ENCODE data around the gene TMEM212. TPM values are rescaled to one million over a fixed set of nuclear protein-coding genes. Genes with fewer than 3 reads are reported as not detected.
"Not testable (repeated sequence)": the region's sequence is repeated elsewhere in the genome, so short reads cannot be mapped to it uniquely, and the experiment has no call there.

The TMEM212 gene
- polyA plus RNA-seq, 1 experiment = not detected

DNA sequence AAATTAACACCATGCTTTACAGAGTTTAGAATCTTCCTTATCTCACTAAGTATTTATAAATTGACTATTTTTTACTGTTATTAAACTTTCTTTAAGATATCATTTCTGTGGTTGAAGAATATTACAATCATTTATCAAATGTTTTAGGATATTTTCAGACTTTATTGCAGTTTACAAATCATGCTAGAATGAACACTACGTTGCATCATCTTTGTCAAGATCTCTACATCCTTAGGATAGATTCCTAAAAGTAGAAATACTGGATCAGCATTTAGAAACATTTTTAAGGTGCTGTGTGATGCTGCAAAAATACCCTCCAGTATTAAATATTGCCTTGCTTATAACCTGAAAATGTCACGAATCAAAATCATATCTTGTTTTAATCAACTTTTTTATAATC, 30.3 kb upstream of the TMEM212 start:
- TF ChIP-seq, protein P1, sequence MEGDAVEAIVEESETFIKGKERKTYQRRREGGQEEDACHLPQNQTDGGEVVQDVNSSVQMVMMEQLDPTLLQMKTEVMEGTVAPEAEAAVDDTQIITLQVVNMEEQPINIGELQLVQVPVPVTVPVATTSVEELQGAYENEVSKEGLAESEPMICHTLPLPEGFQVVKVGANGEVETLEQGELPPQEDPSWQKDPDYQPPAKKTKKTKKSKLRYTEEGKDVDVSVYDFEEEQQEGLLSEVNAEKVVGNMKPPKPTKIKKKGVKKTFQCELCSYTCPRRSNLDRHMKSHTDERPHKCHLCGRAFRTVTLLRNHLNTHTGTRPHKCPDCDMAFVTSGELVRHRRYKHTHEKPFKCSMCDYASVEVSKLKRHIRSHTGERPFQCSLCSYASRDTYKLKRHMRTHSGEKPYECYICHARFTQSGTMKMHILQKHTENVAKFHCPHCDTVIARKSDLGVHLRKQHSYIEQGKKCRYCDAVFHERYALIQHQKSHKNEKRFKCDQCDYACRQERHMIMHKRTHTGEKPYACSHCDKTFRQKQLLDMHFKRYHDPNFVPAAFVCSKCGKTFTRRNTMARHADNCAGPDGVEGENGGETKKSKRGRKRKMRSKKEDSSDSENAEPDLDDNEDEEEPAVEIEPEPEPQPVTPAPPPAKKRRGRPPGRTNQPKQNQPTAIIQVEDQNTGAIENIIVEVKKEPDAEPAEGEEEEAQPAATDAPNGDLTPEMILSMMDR (IDR thresholded peaks at IDR 0.05; ENCODE audit: low read depth, low read length) = no peak
- POLR2A ChIA-PET = no interaction called here
- H3K27ac ChIP-seq (ENCODE audit: low read depth, low read length) = no peak overlapping the region
- DNase-seq (ENCODE audit: low read depth, low spot score) = no peak
- H3K9me3 ChIP-seq (ENCODE audit: control insufficient read depth, insufficient read depth, low read length) = no peaks in the 10 kb centered on the region
- H3K27me3 ChIP-seq (ENCODE audit: control insufficient read depth, insufficient read depth, low read length) = no peaks in the 10 kb centered on the region
- CTCF ChIA-PET = no interaction called here
- no peak overlapping the region for H3K4me3 ChIP-seq (ENCODE audit: low read depth, low read length)

- no peak overlapping the region for H3K4me3 ChIP-seq (ENCODE audit: low read depth, low read length)
- POLR2A ChIA-PET = no interaction called here
- no peak for DNase-seq (ENCODE audit: low read depth, low spot score)
- TF ChIP-seq, protein P1 (IDR thresholded peaks at IDR 0.05; ENCODE audit: low read depth, low read length) = no peak
- CTCF ChIA-PET = interaction anchor here (0.5 to 1.8 kb wide), 2 partner anchors 17 to 167 kb away, joined by 3 to 8 read pairs; no protein-coding TSS in a partner anchor
- no peak overlapping the region for H3K27ac ChIP-seq (ENCODE audit: low read depth, low read length)
- no peaks in the 10 kb centered on the region for H3K9me3 ChIP-seq (ENCODE audit: control insufficient read depth, insufficient read depth, low read length)
- no peaks in the 10 kb centered on the region for H3K27me3 ChIP-seq (ENCODE audit: control insufficient read depth, insufficient read depth, low read length)
These were observed 29.8 kb upstream of the TMEM212 start for GRCh38 chr3:171813278-171813896.

- CTCF ChIA-PET = interaction anchor here (0.5 to 1.8 kb wide), 2 partner anchors 16 to 167 kb away, joined by 3 to 8 read pairs; no protein-coding TSS in a partner anchor
These were observed 29.2 kb upstream of the TMEM212 start for GRCh38 chr3:171813897-171814460.

GRCh38 chr3:171814662-171815061, 28.5 kb upstream of the TMEM212 start:
- CTCF ChIA-PET = interaction anchor here (1.8 kb wide), 1 partner anchor 15 kb away, joined by 8 read pairs; no protein-coding TSS in a partner anchor
- DNase-seq (ENCODE audit: low read depth, low spot score); H3K27me3 ChIP-seq (ENCODE audit: control insufficient read depth, insufficient read depth, low read length); H3K9me3 ChIP-seq (ENCODE audit: control insufficient read depth, insufficient read depth, low read length); POLR2A ChIA-PET; H3K4me3 ChIP-seq (ENCODE audit: low read depth, low read length); H3K27ac ChIP-seq (ENCODE audit: low read depth, low read length): not testable (repeated sequence)

More at GRCh38 chr3:171813897-171814460, 29.2 kb upstream of the TMEM212 start:
- no peak for DNase-seq (ENCODE audit: low read depth, low spot score)
- TF ChIP-seq, protein P1 (IDR thresholded peaks at IDR 0.05; ENCODE audit: low read depth, low read length) = no peak
- no peak overlapping the region for H3K4me3 ChIP-seq (ENCODE audit: low read depth, low read length)
- H3K27ac ChIP-seq (ENCODE audit: low read depth, low read length) = no peak overlapping the region
- POLR2A ChIA-PET = interaction anchor here (0.7 kb wide), 1 partner anchor 405 kb away, joined by 3 read pairs; no protein-coding TSS in a partner anchor
- H3K9me3 ChIP-seq (ENCODE audit: control insufficient read depth, insufficient read depth, low read length) = no peaks in the 10 kb centered on the region
- H3K27me3 ChIP-seq (ENCODE audit: control insufficient read depth, insufficient read depth, low read length) = no peaks in the 10 kb centered on the region

DNA sequence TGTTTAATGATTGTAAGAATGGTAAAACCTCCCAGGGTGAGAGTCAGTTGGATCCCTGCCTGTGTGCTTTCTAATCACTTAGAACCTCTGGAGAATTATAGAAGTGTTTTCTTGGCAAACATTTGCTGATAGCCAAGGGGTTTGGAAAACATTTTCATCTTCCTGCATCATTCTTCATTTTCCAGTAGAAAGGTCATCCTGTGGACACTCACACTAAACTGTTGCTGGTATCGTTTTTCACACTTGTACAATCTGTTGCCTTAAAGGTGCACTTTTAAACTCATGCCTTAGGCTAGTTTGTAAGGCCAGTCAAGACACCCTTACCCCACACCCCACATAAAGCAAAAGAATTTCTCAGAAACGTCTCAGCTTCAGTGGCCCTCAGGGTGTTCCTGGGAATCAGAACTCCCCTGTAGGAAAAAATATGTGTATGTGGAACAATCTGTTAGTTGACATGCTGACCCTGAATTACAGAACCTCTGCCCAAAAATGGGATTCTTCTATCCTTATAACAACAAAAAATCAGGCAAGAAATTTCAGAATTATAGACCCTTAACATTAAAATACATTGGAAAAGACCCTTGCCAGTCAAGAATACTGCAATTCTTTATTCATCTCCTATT, 27.1 kb upstream of the TMEM212 start:
- Histone ChIP-seq H3K9me3 (ENCODE audit: control insufficient read depth, insufficient read depth, low read length) (no peaks in the 10 kb centered on the region), H3K27me3 (ENCODE audit: control insufficient read depth, insufficient read depth, low read length) (no peaks in the 10 kb centered on the region), H3K27ac (ENCODE audit: low read depth, low read length) (no peak overlapping the region), H3K4me3 (ENCODE audit: low read depth, low read length) (no peak overlapping the region)
- no peak for DNase-seq (ENCODE audit: low read depth, low spot score)
- TF ChIP-seq, protein P1 (IDR thresholded peaks at IDR 0.05; ENCODE audit: low read depth, low read length) = no peak
- ChIA-PET POLR2A (no interaction called here), CTCF (no interaction called here)
